Medulla oblongata (tissue), 1 donor: ENCODE measurements around the gene NCOA1.
"Not testable (repeated sequence)": the region's sequence is repeated elsewhere in the genome, so short reads cannot be mapped to it uniquely, and the experiment has no call there.

ENCODE experiments used
- DNase-seq: peaks from one replicate; pipeline ENCODE4 v3.0.0-alpha.2; 2015; ENCODE audit errors: extremely low spot score

Gene NCOA1

GRCh38 chr2:24474053-24474452 is 17.0 kb upstream of the NCOA1 start:
- no peak for DNase-seq

GRCh38 chr2:24477229-24477628 is 13.8 kb upstream of the NCOA1 start:
- no peak for DNase-seq

GRCh38 chr2:24478243-24478642 is 12.8 kb upstream of the NCOA1 start:
- no peak for DNase-seq

- DNase-seq, result no peak
Observed at GRCh38 chr2:24480245-24480644, 10.8 kb upstream of the NCOA1 start.

GRCh38 chr2:24482251-24482971 is 8.6 kb upstream of the NCOA1 start:
- DNase-seq, result no peak

GRCh38 chr2:24482972-24483300 is 8.1 kb upstream of the NCOA1 start:
- no peak for DNase-seq

GRCh38 chr2:24484677-24485076 is 6.4 kb upstream of the NCOA1 start:
- DNase-seq, result not testable (repeated sequence)

- DNase-seq, result no peak
Observed at GRCh38 chr2:24485197-24485596, 5.9 kb upstream of the NCOA1 start.

- no peak for DNase-seq
Observed at GRCh38 chr2:24486636-24487205, 4.3 kb upstream of the NCOA1 start.

GRCh38 chr2:24489465-24490180 is 1.4 kb upstream of the NCOA1 start:
- DNase-seq, result no peak

GRCh38 chr2:24490181-24490689 is 819 bp upstream of the NCOA1 start:
- no peak for DNase-seq

GRCh38 chr2:24491542-24492420 is 727 bp downstream of the NCOA1 start:
- peak; percentile 58 for DNase-seq

- peak; percentile 74 for DNase-seq
Observed at GRCh38 chr2:24492421-24493279, 1.6 kb downstream of the NCOA1 start.

- DNase-seq, result peak; percentile 28
Observed at GRCh38 chr2:24493713-24494112, 2.7 kb downstream of the NCOA1 start.

GRCh38 chr2:24494410-24494809 is 3.4 kb downstream of the NCOA1 start:
- no peak for DNase-seq

- no peak for DNase-seq
Observed at GRCh38 chr2:24495451-24495850, 4.4 kb downstream of the NCOA1 start.

GRCh38 chr2:24496959-24497358 is 5.9 kb downstream of the NCOA1 start:
- no peak for DNase-seq

- DNase-seq, result no peak
Observed at GRCh38 chr2:24497685-24498084, 6.6 kb downstream of the NCOA1 start.

GRCh38 chr2:24498121-24498520 is 7.1 kb downstream of the NCOA1 start:
- no peak for DNase-seq

- DNase-seq, result no peak
Observed at GRCh38 chr2:24501813-24502212, 10.8 kb downstream of the NCOA1 start.
